Measurements from ENCODE around the gene AMOTL1.
"Not testable (repeated sequence)": the region's sequence is repeated elsewhere in the genome, so short reads cannot be mapped to it uniquely, and the experiment has no call there.

AMOTL1 gene

GRCh38 chr11:94771390-94771789 lies 3.2 kb downstream of the AMOTL1 start:
- DNase-seq (ENCODE audit: low read depth) = no peak

- DNase-seq (ENCODE audit: low read depth) = no peak
These were observed 3.8 kb downstream of the AMOTL1 start for GRCh38 chr11:94771951-94772350.

GRCh38 chr11:94773842-94774241 lies 5.7 kb downstream of the AMOTL1 start:
- DNase-seq (ENCODE audit: low read depth) = no peak

DNA sequence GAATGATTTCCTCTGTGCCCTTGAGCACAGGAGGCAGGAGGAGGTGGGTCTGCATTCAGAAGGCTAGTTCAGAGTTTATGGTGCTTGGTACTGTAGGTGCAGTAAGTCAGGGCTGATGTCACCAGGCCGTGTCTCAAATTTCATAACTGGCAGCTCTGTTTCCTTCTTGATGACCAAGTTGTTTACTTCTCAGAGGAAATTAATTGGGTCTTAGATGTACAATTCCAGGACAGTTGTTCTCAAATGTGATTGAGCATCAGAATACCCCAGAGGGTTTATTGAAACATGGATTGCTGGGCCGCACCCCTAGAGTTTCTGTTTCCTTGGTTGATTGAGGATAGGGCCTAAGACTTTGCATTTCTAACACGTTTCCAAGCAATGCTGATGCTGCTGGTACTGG lies 6.2 kb downstream of the AMOTL1 start:
- no peak for DNase-seq (ENCODE audit: low read depth)

GRCh38 chr11:94775567-94776327 lies 7.6 kb downstream of the AMOTL1 start:
- no peak for DNase-seq (ENCODE audit: low read depth)

- no peak for DNase-seq (ENCODE audit: low read depth)
These were observed 8.5 kb downstream of the AMOTL1 start for GRCh38 chr11:94776351-94777321.

DNA sequence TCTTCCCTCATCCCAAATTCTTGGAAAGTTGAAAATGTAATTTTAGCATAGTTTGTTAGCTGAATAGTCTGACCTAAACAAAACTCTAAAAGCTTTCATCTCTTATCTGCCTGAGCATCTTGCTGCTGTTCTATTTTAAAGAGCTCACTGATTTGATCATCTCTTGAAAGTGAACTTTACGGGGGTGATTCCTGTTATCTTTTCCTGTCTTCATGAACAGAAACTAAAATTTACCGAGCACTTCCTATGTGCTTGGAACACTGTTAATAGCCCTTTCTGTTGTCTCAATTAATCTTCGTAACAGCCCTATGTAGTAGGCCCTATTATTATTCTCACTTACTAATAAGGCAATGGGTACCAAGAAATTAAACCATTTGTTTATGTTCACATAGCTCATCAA lies 12.3 kb downstream of the AMOTL1 start:
- no peak for DNase-seq (ENCODE audit: low read depth)

DNA sequence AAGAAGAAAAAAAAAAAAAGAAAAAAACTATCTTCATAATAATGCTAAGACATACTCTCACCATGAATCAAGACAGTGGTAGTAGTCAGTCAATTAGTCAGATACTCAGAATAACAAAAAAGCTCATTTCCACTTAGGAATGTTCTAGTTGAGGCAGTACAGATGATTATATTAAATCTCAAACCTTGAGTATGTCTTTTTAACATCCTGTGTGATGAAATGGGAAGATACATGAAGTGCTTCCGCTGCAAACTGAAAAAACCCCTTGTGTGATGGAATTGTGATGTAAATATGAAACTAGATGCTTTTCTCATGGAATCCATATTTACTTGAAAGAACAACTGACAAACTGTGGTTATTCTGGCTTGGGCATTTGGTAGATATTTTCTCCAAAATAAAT lies 13.7 kb downstream of the AMOTL1 start:
- no peak for DNase-seq (ENCODE audit: low read depth)

- no peak for DNase-seq (ENCODE audit: low read depth)
These were observed 14.3 kb downstream of the AMOTL1 start for GRCh38 chr11:94782446-94782845.

DNA sequence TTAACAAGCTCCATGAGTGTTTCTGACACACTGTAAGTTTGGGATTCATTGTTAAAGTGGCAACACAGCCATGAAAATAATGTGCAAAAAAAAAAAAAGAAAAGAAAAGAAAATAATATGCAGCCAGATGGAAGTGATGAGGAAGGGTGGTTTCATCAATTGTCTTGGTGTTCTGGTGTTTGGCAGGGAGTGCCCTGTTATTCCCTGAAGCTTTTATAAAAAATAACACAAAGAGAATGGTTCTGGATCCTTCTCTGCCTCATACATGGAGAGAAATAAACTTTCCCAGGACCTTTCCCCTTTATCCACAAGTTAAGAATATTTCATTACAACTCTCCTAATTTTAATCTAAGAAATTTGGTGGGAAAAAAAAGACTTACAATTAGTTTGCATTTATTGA lies 16.7 kb downstream of the AMOTL1 start:
- no peak for DNase-seq (ENCODE audit: low read depth)

DNA sequence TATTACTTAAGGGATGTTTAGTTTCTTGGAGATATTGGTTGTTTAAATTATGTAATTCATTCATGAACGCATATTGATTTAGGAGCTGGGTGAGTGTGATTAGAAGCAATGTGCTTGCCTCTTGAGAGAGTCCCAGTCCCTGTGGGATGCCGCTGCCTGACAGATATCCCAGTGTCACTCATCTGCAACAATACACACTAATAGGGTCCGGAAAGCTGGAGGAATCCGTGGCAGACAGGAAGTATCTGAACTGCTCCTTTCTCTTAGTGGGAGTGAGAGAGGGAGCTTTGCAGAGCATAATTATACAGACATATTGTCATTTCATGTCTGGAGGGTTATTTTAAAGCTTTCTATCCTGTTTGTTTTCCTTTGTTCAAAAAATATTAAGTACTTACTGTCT lies 17.4 kb downstream of the AMOTL1 start:
- no peak for DNase-seq (ENCODE audit: low read depth)

GRCh38 chr11:94786264-94787126 lies 18.3 kb downstream of the AMOTL1 start:
- DNase-seq (ENCODE audit: low read depth) = no peak

GRCh38 chr11:94787801-94788200 lies 19.6 kb downstream of the AMOTL1 start:
- DNase-seq (ENCODE audit: low read depth) = no peak

DNA sequence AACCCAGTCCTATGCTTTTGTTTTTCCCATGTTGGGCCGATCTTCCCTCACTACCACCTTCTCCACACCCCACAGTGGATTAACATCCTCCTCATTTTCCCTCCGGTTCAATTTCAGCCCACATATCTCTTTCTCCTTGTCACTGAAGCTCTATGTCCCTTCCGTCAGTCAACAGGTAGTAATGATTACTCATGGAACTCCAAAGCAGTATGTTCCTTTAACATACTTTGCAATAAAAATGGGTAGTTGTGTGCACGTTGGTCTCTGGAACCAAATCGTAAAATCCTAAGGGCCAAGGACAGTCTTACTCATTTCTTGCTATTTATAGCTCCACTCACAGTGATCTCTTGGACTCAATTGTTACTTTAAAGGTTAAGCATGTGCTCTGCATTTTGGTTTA lies 20.2 kb downstream of the AMOTL1 start:
- no peak for DNase-seq (ENCODE audit: low read depth)

- DNase-seq (ENCODE audit: low read depth) = no peak
These were observed 22.0 kb downstream of the AMOTL1 start for GRCh38 chr11:94790197-94790596.

- no peak for DNase-seq (ENCODE audit: low read depth)
These were observed 22.6 kb downstream of the AMOTL1 start for GRCh38 chr11:94790661-94791180.

GRCh38 chr11:94791216-94791889 lies 23.2 kb downstream of the AMOTL1 start:
- no peak for DNase-seq (ENCODE audit: low read depth)

DNA sequence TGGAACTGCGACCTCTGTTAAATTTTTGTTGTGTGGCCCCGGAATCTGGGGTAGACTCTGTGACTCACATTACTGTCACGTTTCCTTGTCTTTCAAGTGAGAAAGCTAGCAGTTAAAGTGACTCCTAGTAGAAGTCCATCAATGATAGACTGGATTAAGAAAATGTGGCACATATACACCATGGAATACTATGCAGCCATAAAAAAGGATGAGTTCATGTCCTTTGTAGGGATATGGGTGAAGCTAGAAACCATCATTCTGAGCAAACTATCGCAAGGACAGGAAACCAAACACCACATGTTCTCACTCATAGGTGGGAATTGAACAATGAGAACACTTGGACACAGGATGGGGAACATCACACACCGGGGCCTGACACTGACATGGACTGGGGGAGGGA lies 23.8 kb downstream of the AMOTL1 start:
- not testable (repeated sequence) for DNase-seq (ENCODE audit: low read depth)

GRCh38 chr11:94792451-94792850 lies 24.3 kb downstream of the AMOTL1 start:
- DNase-seq (ENCODE audit: low read depth) = no peak

- DNase-seq (ENCODE audit: low read depth) = no peak
These were observed 24.8 kb downstream of the AMOTL1 start for GRCh38 chr11:94793002-94793401.

GRCh38 chr11:94793822-94794221 lies 25.7 kb downstream of the AMOTL1 start:
- DNase-seq (ENCODE audit: low read depth) = no peak
